ENCODE results near the gene DCC.
A peak's percentile ranks its signal among the peaks of the same experiment; 100 is the strongest.

DCC gene, protein sequence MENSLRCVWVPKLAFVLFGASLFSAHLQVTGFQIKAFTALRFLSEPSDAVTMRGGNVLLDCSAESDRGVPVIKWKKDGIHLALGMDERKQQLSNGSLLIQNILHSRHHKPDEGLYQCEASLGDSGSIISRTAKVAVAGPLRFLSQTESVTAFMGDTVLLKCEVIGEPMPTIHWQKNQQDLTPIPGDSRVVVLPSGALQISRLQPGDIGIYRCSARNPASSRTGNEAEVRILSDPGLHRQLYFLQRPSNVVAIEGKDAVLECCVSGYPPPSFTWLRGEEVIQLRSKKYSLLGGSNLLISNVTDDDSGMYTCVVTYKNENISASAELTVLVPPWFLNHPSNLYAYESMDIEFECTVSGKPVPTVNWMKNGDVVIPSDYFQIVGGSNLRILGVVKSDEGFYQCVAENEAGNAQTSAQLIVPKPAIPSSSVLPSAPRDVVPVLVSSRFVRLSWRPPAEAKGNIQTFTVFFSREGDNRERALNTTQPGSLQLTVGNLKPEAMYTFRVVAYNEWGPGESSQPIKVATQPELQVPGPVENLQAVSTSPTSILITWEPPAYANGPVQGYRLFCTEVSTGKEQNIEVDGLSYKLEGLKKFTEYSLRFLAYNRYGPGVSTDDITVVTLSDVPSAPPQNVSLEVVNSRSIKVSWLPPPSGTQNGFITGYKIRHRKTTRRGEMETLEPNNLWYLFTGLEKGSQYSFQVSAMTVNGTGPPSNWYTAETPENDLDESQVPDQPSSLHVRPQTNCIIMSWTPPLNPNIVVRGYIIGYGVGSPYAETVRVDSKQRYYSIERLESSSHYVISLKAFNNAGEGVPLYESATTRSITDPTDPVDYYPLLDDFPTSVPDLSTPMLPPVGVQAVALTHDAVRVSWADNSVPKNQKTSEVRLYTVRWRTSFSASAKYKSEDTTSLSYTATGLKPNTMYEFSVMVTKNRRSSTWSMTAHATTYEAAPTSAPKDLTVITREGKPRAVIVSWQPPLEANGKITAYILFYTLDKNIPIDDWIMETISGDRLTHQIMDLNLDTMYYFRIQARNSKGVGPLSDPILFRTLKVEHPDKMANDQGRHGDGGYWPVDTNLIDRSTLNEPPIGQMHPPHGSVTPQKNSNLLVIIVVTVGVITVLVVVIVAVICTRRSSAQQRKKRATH (N-terminal part only)

DNA sequence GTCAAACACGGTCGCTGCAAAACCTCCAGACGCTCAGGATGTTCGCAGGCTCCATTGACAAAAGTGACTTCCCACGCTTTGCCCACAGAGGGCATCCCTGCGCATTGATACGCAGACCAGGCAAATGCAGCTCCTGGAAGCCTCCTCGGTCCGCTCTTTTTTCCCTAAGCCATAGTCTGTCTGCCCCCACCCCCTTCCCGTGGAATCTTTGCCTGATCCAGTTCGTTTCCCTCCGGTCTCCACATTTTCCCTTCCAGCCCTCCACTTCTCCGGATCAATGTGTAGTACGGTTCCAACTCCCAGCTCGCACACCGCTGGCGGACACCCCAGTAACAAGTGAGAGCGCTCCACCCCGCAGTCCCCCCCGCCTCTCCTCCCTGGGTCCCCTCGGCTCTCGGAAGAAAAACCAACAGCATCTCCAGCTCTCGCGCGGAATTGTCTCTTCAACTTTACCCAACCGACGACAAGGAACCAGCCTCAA is at the start of gene DCC:
Gene DCC (plus strand): TSS at position 307 of the 481 bp plus-strand sequence. CDS start 591 bp downstream, outside the sequence.
- DNase-seq, result peak; percentile 91

- no peak for DNase-seq
These were observed 29.3 kb upstream of the DCC start for GRCh38 chr18:52310651-52311050.

DNA sequence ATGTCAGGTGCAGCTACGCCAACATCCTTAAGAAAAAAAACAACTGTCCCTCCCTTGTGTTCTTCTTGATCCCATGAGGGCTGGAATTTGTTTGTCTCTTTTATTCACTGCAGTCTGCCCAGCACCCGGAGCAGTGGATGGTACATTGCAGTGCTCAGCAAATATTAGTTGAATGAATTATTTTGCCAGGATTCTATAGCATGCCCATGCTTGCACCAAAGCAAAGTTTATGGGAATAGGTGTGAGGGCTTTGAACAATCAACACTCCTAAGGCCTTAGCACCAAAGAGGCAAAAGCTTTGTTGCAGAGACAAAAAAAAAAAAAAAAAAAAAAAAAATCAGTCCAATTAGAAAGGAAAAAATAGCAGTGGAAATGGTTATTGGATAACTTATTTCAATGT is 28.7 kb upstream of the DCC start:
- peak; percentile 5 for DNase-seq

GRCh38 chr18:52312346-52312745 is 27.7 kb upstream of the DCC start:
- DNase-seq, result peak; percentile 72

DNA sequence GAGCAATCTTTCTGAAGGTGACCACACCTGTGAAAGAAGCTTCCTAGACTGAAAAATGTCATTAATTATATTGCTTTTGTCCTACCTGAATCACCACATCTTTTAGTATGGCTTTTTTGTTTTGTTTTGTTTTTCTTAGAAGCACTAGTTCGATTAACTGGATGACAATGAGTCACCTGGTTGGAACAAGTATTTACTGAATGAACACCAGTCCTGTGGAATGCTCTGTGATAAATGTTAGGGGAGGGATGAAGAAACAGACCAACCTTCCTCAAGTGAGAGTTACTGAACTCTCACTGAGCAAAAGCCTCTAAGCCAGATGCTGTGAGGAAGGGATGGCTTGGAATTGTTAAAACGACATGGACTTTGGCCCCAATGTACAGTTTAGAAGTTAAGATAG is 26.8 kb upstream of the DCC start:
- no peak for DNase-seq

DNA sequence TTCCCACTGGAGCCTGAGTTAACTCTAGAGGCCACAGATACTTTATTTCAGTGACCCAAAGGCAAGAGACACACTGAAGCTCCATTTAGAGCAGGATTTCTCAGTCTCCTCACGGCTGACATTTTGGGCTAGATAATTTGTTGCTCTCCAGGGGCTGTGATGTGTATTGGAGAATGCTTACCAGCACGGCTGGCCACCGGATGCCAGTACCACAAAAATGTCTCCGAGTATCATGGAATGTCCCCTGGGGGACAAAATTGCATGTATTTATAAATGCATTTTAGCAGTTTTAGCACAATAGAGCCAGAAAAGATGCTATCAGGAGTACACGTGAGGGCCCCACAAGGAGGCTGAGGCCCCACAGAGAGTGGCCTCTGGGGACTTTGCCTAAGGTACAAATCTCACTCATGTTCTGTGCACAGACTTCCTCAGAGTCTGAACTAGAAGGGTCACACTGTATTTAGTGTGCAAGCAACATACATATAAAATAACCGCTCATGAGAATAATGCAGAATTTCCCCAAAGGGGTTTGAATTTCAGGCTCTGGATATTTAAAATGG is 20.5 kb upstream of the DCC start:
- no peak for DNase-seq

DNA sequence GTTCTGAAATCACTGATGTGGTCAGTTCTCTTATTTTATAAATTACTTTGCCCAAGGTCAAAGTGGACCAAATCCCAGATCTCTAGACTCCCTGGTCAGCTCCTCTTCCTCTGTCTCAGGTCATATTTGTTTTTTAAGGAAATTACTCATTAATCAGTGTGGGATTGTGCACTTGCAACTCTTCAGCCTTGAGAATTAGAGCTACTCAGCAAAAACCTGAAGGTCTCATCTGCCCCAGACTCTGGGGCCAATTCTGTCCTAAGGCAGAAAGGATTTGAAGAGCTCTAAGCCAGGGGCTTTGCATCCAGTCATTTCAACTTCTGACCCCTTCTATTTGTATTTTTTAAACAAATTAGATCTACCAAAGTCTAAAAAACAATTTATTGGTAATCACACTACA is 17.7 kb upstream of the DCC start:
- no peak for DNase-seq

DNA sequence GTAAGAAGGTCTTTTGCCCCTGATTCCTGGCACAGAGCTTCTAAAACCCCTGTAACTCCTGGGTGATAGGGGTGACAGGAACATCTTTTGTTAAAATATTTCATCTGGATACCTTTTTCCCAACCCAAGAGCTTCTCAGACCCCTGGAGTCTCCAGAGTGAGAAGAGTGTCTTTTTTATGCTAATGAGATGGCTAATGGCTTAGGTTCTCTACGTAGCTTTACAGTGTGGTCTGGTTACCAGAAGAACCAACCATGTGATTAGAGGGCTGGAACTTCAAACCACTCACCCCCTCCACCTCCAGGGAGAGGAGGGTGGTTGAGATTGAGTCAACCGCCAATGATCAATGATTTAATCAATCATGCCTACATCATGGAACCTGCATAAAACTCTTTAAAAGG is 16.2 kb upstream of the DCC start:
- DNase-seq, result no peak

DNA sequence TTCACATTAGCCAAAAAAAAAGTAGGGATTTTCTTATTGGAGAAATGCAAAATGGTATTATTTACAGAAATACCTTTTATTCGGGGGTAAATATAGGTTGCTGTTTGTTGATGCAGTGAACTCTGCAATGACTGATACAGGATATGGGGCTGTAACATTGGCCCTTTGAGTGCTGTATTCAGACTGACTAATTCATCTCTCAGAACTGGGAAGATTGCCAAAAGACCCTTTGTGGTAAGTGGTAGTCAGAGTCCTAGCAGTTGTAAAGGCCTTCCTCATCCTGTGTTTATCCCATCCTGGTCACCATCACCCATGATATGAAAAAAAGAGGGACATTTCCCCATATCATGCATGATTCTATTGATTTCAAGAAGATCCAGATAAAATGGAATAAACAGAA is 14.0 kb upstream of the DCC start:
- DNase-seq, result no peak

GRCh38 chr18:52333860-52334259 is 6.1 kb upstream of the DCC start:
- DNase-seq, result no peak

DNA sequence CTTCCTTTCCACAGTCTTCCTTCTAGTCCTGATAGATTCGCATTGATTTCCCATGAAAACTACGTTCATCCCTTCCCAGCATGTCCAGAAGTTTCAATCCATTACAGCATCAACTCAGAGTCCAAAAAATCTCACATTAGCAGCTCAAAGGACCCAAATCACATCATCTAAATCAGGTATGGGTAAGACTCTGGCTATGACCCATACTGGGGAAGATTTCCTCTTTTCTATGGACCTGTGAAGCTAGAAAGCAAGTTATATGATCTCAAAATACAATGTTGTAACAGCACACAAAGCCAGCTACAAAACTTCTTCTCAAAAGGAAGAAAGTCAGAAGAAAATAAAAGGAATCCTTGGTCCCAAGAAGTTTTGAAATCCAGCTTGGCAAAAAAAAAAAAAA is 5.7 kb upstream of the DCC start:
- DNase-seq, result no peak

- no peak for DNase-seq
These were observed 5.1 kb upstream of the DCC start for GRCh38 chr18:52334896-52335295.

DNA sequence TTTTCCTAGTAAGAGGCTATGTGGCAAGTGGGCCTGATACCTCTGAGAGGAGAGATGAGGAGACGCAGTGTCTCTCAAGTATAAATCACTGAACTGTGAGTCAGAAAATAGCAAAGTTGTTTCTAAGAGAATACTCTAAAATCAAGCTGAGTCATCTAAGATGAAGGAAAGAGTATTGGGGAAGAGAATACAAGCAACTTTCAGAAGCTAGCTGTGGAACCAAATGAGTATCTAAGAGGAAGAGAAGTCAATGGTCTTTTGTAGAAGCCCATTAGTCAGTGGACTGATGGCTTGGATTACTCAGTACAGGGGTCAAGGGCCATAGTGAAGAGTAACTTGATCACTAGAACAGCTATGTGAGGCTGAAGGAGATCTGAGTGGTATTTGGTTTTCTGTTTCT is 2.7 kb upstream of the DCC start:
- DNase-seq, result no peak

DNA sequence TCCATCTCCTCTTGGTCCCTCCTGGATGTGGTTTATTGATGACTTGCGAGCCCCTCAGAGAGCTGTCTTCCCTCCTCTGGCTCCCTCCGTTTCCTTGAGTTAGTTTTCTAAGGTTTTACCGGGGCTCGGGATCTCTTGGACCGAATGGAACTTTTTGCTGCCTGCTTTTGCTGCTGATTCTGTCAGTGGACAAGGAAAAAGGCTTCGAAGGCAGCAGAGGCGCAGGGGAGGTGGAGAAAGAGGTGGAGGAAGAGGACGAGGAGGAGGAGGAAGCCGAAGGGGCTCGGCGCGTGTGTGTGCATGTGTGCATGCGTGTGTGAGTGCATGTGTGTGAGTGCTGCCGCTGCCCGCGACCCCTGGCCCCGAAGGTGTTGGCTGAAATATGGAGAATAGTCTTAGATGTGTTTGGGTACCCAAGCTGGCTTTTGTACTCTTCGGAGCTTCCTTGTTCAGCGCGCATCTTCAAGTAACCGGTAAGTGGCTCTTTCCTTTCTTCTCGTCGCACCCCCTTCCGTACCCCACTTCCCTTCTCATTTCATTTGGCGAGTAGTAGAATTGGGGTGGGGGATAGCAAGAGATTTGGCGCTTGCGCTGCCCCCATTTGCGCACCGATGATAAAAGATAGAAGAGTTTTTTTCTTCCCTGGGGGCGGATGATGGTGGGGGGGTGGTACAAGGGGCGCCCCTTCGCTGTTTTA is 557 bp downstream of the DCC start:
- peak; percentile 70 for DNase-seq

- DNase-seq, result no peak
These were observed 1.1 kb downstream of the DCC start for GRCh38 chr18:52341103-52341432.

DNA sequence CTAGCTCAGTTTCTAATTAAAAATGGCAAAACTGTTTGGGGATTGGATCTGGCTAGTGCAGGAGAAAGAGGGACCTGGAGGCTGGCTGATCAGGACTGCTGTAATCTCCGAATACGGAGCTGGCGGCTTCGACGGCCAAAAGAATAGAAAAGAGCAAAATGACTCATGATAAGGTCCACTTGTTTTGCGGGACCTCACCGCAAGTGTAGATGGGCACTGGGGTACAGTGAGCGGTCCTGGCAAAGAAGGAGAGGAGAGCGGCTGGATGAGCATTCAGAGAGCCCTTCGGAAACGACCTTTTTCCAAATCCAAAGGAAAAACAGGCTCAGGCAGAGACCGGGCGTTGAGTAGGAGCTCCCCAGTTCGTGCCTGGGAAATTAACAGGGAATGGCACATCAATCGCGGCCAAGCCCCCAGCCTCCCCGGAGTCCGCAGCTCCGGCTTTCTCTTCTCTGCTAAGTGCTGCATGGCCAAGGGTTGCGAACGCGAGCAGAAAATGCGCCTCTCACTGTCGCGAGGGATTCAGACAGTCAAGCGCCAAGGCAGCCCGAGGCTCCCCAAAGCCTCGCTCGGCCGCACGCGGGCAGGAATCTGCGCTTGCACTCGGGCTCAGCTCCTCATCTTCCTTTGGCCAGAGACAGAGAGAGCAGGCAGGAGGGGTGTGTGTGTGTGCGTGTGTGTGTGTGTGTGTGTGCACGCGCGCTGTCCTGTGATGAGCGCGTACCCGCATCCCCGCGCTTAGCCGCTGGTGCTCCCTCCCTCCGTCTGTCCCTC is 1.8 kb downstream of the DCC start:
- peak; percentile 84 for DNase-seq

GRCh38 chr18:52342456-52342855 is 2.5 kb downstream of the DCC start:
- peak; percentile 36 for DNase-seq

DNA sequence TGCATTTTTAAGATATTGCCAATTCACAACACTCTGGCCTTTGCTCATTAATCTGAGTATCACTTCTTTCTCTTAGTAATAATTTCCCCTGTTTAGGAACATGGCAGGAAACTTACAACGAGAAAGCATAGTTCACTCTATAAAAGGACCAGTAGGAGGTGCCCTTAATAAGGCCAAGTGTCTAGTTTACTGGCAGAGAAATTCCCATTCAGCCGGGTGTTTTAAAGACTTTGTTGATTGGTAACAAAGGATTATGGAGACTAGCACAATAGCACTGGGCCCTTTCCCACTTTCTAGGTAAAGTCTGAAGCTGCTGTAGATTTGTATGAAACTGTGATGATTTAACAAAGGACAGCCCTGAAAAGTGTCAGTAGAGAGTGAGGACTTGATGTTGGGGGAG is 3.1 kb downstream of the DCC start:
- DNase-seq, result peak; percentile 66

GRCh38 chr18:52343731-52344340 is 3.8 kb downstream of the DCC start:
- DNase-seq, result peak; percentile 45

DNA sequence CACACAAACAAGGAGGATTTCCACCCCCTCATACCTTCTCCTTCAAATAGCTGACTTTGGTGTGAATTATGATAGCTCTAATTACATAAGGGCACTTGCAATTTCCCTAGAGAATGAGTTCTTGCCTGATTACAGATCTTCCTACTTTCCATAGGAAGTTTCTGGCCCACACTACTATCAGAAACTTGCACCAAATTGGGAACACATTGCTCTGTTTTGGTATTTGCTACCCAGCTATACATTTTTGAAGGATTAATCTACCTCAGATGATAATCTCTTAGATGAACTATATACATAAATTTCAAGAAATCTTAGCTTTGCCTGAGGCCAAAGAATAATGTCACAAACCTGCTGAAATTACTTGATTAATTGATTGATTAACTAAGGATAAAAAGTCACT is 4.9 kb downstream of the DCC start:
- no peak for DNase-seq

DNA sequence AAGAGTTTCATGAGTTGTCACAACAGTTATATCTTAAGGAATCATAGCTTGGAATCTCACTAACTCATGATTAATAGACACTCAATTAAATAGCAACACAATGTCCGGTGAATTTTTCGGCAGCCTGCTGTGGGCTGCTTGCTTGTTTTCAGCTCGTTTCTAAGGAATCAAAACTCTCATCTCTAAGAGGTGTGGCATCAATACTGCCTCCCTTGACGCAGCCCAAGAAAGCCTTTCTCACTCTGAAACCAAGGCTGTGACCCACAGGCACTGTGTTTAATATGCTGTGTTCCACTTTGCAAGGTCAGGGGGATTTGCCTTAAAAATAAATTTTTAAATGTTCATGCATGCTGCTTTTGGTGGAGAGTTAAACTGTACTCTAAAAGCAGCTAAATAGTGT is 5.4 kb downstream of the DCC start:
- DNase-seq, result no peak

Data from eye (tissue), 1 donor.